GM21723 (cell line): ENCODE results near the gene ANKRD18A.
A peak's percentile ranks its signal among the peaks of the same experiment; 100 is the strongest.
"Not testable (repeated sequence)": the region's sequence is repeated elsewhere in the genome, so short reads cannot be mapped to it uniquely, and the experiment has no call there.

Experiments used
- ATAC-seq: cut with Tn5 transposase; IDR thresholded peaks from one replicate; pipeline ENCODE4 v1.9.1; 2021; ENCODE audit warnings: mild to moderate bottlenecking, moderate library complexity; ENCODE audit not compliant: unreplicated experiment

ANKRD18A gene

GRCh38 chr9:38629511-38629910 is 9.1 kb upstream of the ANKRD18A start:
- no peak for ATAC-seq

GRCh38 chr9:38626006-38626405 is 5.6 kb upstream of the ANKRD18A start:
- no peak for ATAC-seq

GRCh38 chr9:38622951-38623350 is 2.6 kb upstream of the ANKRD18A start:
- ATAC-seq = no peak

- ATAC-seq = no peak
These were observed 1.9 kb upstream of the ANKRD18A start for GRCh38 chr9:38622288-38622674.

- ATAC-seq = peak; percentile 38
These were observed 1.3 kb upstream of the ANKRD18A start for GRCh38 chr9:38621434-38622287.

GRCh38 chr9:38619556-38620447 is 594 bp downstream of the ANKRD18A start:
- ATAC-seq = no peak

GRCh38 chr9:38598029-38598745 is 22.2 kb downstream of the ANKRD18A start:
- not testable (repeated sequence) for ATAC-seq

GRCh38 chr9:38595117-38595516 is 25.3 kb downstream of the ANKRD18A start:
- not testable (repeated sequence) for ATAC-seq

- not testable (repeated sequence) for ATAC-seq
These were observed 28.9 kb downstream of the ANKRD18A start for GRCh38 chr9:38591346-38592063.

GRCh38 chr9:38583765-38584164 is 36.6 kb downstream of the ANKRD18A start:
- ATAC-seq = not testable (repeated sequence)

GRCh38 chr9:38580112-38580511 is 40.3 kb downstream of the ANKRD18A start:
- ATAC-seq = not testable (repeated sequence)

GRCh38 chr9:38576181-38576580 is 44.2 kb downstream of the ANKRD18A start:
- not testable (repeated sequence) for ATAC-seq

- not testable (repeated sequence) for ATAC-seq
These were observed 54.3 kb downstream of the ANKRD18A start for GRCh38 chr9:38566048-38566447.

- not testable (repeated sequence) for ATAC-seq
These were observed 55.2 kb downstream of the ANKRD18A start for GRCh38 chr9:38565178-38565577.

GRCh38 chr9:38563911-38564310 is 56.5 kb downstream of the ANKRD18A start:
- ATAC-seq = not testable (repeated sequence)

- not testable (repeated sequence) for ATAC-seq
These were observed 59.3 kb downstream of the ANKRD18A start for GRCh38 chr9:38561134-38561533.

- not testable (repeated sequence) for ATAC-seq
These were observed 61.2 kb downstream of the ANKRD18A start for GRCh38 chr9:38559172-38559571.

- ATAC-seq = not testable (repeated sequence)
These were observed 62.6 kb downstream of the ANKRD18A start for GRCh38 chr9:38557746-38558145.

- ATAC-seq = not testable (repeated sequence)
These were observed 65.4 kb downstream of the ANKRD18A start for GRCh38 chr9:38554966-38555365.

GRCh38 chr9:38553019-38553418 is 67.4 kb downstream of the ANKRD18A start:
- not testable (repeated sequence) for ATAC-seq
